K562 (cell line): Measurements from ENCODE around the gene INHBE. TPM values are rescaled to one million over a fixed set of nuclear protein-coding genes. Genes with fewer than 3 reads are reported as not detected.

Experiments
- BCL6 ChIP-seq: fragments of 250-450 bp; sonication (Bioruptor Pico); IDR thresholded peaks from 2 replicates; pipeline ENCODE4 v1.4.0; 2020
- C11orf30 ChIP-seq: fragments of 450-650 bp; IDR thresholded peaks from 2 replicates; pipeline ENCODE4 v1.6.1; 2016; ENCODE audit warnings: low read depth, mild to moderate bottlenecking
- DMBX1 ChIP-seq: fragments of 250-450 bp; sonication (Bioruptor Pico); IDR thresholded peaks from 2 replicates; pipeline ENCODE4 v1.8.0; 2022; ENCODE audit warnings: inconsistent platforms, mild to moderate bottlenecking, moderate library complexity, borderline replicate concordance
- E2F4 ChIP-seq: sonication (generic); formaldehyde crosslinking; IDR thresholded peaks from 2 replicates; pipeline ENCODE4 v1.8.0; 2022; ENCODE audit warnings: mild to moderate bottlenecking, low read depth, missing genetic modification reagents
- MXD1 ChIP-seq: fragments of 250-450 bp; sonication (Bioruptor Pico); IDR thresholded peaks from 2 replicates; pipeline ENCODE4 v1.8.0; 2021; ENCODE audit warnings: borderline replicate concordance, mild to moderate bottlenecking, moderate library complexity; ENCODE audit not compliant: poor library complexity, severe bottlenecking
- SP1 ChIP-seq: sonication (generic); formaldehyde crosslinking; IDR thresholded peaks from 2 replicates; pipeline ENCODE4 v1.8.1; 2022; ENCODE audit warnings: mild to moderate bottlenecking, missing genetic modification reagents
- SRSF1 ChIP-seq: fragments of 200-400 bp; formaldehyde crosslinking; IDR thresholded peaks from 2 replicates; pipeline ENCODE4 v1.6.1; 2017; ENCODE audit warnings: mild to moderate bottlenecking, low read depth, low read length, moderate library complexity
- STAT5A ChIP-seq: IDR thresholded peaks from 2 replicates; pipeline ENCODE4 v1.6.1; 2012; ENCODE audit warnings: low read length, inconsistent platforms, borderline replicate concordance
- ZC3H4 ChIP-seq: sonication (generic); formaldehyde crosslinking; IDR thresholded peaks from 2 replicates; pipeline ENCODE4 v1.9.0; 2021; ENCODE audit warnings: missing genetic modification reagents, borderline replicate concordance
- ZNF174 ChIP-seq: fragments of 250-450 bp; sonication (Bioruptor Pico); IDR thresholded peaks from 2 replicates; pipeline ENCODE4 v1.4.0; 2020; ENCODE audit warnings: mild to moderate bottlenecking
- ZNF311 ChIP-seq: fragments of 250-450 bp; sonication (Bioruptor Pico); IDR thresholded peaks from 2 replicates; pipeline ENCODE4 v1.4.0; 2020; ENCODE audit warnings: mild to moderate bottlenecking, moderate library complexity
- ZNF592 ChIP-seq: fragments of 450-650 bp; IDR thresholded peaks from 2 replicates; pipeline ENCODE4 v1.6.1; 2017; ENCODE audit warnings: antibody characterized with exemption, mild to moderate bottlenecking
- ZNF695 ChIP-seq: fragments of 450-650 bp; formaldehyde crosslinking; IDR thresholded peaks from 2 replicates; pipeline ENCODE4 v1.4.0; 2020; ENCODE audit warnings: mild to moderate bottlenecking, moderate library complexity
- polyA plus RNA-seq, 8 experiments: library from polyadenylated mRNA; depleted of rRNA in 4 of 8; stranded (reverse) in 5 of 8; unstranded in 3 of 8; fragments of >200 nt; fragmentation: Nextera tagmentation in 2 of 8; fragmentation: Illumina TruSeq in 1 of 8; extraction: Ambion mirVana in 2 of 8; extraction: Trizol in 1 of 8; gene quantifications; 2 replicates each; pipeline versions ENCODE4 v1.2.1 to v1.2.3, GENCODE V29; 2011 to 2014; ENCODE audit warnings: inconsistent platforms in 1 of 8, missing spikeins in 1 of 8
- total RNA-seq, 7 experiments: library from RNA; depleted of rRNA in 6 of 7; stranded (reverse); fragments of >200 nt in 6 of 7; fragmentation: Illumina TruSeq in 2 of 7; extraction: Trizol in 2 of 7; gene quantifications; 2 replicates each; pipeline versions ENCODE4 v1.2.1 to v1.2.3, GENCODE V29; 2011 to 2021; ENCODE audit warnings: low replicate concordance in 1 of 7
- TF ChIP-seq, protein P1 (sequence below), 2 experiments: fragments of 200-800 bp in 1 of 2; sonication (Bioruptor generic) in 1 of 2; sonication (generic) in 1 of 2; formaldehyde crosslinking in 1 of 2; IDR thresholded peaks in 1 of 2; conservative IDR thresholded peaks in 1 of 2; 2 replicates each; pipeline versions ENCODE4 v1.5.0 to v1.6.1; 2016 to 2020; ENCODE audit warnings: missing compliant biosample characterization in 1 of 2, missing genetic modification characterization in 1 of 2, missing genetic modification reagents in 1 of 2
- TF ChIP-seq, protein P2 (sequence below): conservative IDR thresholded peaks from 2 replicates; pipeline ENCODE4 v1.6.1; 2011; ENCODE audit warnings: low read depth, mild to moderate bottlenecking, low read length; ENCODE audit not compliant: control insufficient read depth
- TF ChIP-seq, protein P3 (sequence below): fragments of 250-450 bp; sonication (Bioruptor Pico); IDR thresholded peaks from 2 replicates; pipeline ENCODE4 v1.5.0; 2020; ENCODE audit warnings: mild to moderate bottlenecking, borderline replicate concordance

INHBE gene
- total and polyA plus RNA-seq, 9 of the 15 experiments (the other 6 are each of a cell fraction or from before 2014, with no cell fraction given): 0.94 to 9.9 (median 7.3) TPM

GRCh38 chr12:57418255-57418654 lies 36.9 kb upstream of the INHBE start (continued):
- TF ChIP-seq, protein P1, sequence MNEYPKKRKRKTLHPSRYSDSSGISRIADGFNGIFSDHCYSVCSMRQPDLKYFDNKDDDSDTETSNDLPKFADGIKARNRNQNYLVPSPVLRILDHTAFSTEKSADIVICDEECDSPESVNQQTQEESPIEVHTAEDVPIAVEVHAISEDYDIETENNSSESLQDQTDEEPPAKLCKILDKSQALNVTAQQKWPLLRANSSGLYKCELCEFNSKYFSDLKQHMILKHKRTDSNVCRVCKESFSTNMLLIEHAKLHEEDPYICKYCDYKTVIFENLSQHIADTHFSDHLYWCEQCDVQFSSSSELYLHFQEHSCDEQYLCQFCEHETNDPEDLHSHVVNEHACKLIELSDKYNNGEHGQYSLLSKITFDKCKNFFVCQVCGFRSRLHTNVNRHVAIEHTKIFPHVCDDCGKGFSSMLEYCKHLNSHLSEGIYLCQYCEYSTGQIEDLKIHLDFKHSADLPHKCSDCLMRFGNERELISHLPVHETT (CRISPR knock-in tag; conservative IDR thresholded peaks at IDR 0.05 in 1 of 2, IDR thresholded peaks at IDR 0.05 in 1 of 2): 0 out of 4 replicates have a peak, but pooled peaks of 1 of the 2 experiments have one; percentile 21
- TF ChIP-seq ZNF592: peak; percentile 21; the same call in 1 of the 2 replicates
- no peak for TF ChIP-seq MXD1 (CRISPR knock-in tag)
- no peak for TF ChIP-seq BCL6 (CRISPR knock-in tag)
- no peak for TF ChIP-seq ZNF311 (CRISPR knock-in tag)
- no peak for TF ChIP-seq ZNF174 (CRISPR knock-in tag)
- TF ChIP-seq SRSF1: no peak
- TF ChIP-seq STAT5A: no peak
- no peak for TF ChIP-seq E2F4 (CRISPR knock-in tag)
- TF ChIP-seq ZC3H4 (CRISPR knock-in tag): no peak
- TF ChIP-seq ZNF695 (CRISPR knock-in tag): no peak
- TF ChIP-seq, protein P2, sequence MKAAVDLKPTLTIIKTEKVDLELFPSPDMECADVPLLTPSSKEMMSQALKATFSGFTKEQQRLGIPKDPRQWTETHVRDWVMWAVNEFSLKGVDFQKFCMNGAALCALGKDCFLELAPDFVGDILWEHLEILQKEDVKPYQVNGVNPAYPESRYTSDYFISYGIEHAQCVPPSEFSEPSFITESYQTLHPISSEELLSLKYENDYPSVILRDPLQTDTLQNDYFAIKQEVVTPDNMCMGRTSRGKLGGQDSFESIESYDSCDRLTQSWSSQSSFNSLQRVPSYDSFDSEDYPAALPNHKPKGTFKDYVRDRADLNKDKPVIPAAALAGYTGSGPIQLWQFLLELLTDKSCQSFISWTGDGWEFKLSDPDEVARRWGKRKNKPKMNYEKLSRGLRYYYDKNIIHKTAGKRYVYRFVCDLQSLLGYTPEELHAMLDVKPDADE: no peak
- TF ChIP-seq DMBX1 (CRISPR knock-in tag): no peak
- no peak for TF ChIP-seq C11orf30
- no peak for TF ChIP-seq SP1 (CRISPR knock-in tag)
- TF ChIP-seq, protein P3, sequence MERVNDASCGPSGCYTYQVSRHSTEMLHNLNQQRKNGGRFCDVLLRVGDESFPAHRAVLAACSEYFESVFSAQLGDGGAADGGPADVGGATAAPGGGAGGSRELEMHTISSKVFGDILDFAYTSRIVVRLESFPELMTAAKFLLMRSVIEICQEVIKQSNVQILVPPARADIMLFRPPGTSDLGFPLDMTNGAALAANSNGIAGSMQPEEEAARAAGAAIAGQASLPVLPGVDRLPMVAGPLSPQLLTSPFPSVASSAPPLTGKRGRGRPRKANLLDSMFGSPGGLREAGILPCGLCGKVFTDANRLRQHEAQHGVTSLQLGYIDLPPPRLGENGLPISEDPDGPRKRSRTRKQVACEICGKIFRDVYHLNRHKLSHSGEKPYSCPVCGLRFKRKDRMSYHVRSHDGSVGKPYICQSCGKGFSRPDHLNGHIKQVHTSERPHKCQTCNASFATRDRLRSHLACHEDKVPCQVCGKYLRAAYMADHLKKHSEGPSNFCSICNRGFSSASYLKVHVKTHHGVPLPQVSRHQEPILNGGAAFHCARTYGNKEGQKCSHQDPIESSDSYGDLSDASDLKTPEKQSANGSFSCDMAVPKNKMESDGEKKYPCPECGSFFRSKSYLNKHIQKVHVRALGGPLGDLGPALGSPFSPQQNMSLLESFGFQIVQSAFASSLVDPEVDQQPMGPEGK (CRISPR knock-in tag): no peak
